Measurements from ENCODE around the gene MAF. TPM values are rescaled to one million over a fixed set of nuclear protein-coding genes. Genes with fewer than 3 reads are reported as not detected.
A peak's percentile ranks its signal among the peaks of the same experiment; 100 is the strongest.

MAF gene
- polyA plus RNA-seq, 1 donor (not counting 4 experiments of a cell fraction or from before 2014, with no cell fraction given): 8.2 TPM

DNA sequence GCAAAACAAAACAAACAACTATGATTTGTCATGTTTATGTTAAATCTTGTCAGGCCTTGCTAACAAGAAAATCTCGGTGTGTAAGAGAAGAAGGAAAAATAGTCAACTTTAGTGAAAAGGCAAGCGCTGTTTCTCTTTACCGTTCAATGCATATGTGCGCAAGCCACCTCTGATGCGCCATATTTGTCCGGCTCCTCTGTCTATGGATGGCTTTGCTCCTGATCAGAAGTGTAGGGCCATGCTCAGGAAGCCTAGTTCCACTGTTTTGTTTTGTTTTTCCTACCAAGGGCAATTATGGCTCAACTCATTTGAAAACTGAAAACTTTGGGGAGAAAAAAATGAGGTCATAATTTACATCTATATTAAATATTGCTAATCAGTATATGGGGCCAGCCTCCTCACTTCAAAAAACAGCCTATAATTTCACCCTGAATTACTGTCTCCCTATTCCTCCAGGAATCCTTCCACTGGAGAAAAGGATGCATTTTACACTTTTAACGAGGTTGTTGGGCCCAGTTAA is 4.5 kb downstream of the MAF start:
- TF ChIP-seq, protein P1, sequence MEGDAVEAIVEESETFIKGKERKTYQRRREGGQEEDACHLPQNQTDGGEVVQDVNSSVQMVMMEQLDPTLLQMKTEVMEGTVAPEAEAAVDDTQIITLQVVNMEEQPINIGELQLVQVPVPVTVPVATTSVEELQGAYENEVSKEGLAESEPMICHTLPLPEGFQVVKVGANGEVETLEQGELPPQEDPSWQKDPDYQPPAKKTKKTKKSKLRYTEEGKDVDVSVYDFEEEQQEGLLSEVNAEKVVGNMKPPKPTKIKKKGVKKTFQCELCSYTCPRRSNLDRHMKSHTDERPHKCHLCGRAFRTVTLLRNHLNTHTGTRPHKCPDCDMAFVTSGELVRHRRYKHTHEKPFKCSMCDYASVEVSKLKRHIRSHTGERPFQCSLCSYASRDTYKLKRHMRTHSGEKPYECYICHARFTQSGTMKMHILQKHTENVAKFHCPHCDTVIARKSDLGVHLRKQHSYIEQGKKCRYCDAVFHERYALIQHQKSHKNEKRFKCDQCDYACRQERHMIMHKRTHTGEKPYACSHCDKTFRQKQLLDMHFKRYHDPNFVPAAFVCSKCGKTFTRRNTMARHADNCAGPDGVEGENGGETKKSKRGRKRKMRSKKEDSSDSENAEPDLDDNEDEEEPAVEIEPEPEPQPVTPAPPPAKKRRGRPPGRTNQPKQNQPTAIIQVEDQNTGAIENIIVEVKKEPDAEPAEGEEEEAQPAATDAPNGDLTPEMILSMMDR (optimal IDR thresholded peaks at IDR 0.05 in 1 of 3, IDR thresholded peaks at IDR 0.05 in 1 of 3, conservative IDR thresholded peaks at IDR 0.05 in 1 of 3; ENCODE audit: extremely low read depth in 1 of 3, insufficient read depth in 2 of 3, low read length in 3 of 3): no peak
- no peak for TF ChIP-seq EZH2 (IDR thresholded peaks at IDR 0.05; ENCODE audit: low read length)
- no peaks in the 10 kb centered on the region for H4K20me1 ChIP-seq (ENCODE audit: control insufficient read depth, extremely low read depth, insufficient read depth, low read length)
- H3K4me2 ChIP-seq (ENCODE audit: control insufficient read depth, extremely low read depth, insufficient read depth, low read depth, low read length): peak overlapping the region; percentile 43
- peaks cover 25% of the 10 kb centered on the region for H3K79me2 ChIP-seq (ENCODE audit: control insufficient read depth, insufficient read depth, low read length)
- dilution Hi-C loops (cut with MboI; ENCODE audit: extremely low pct_ligation_motif_present, low sequenced_read_pairs): no loop called here
- peak; percentile 41 for FAIRE-seq
- H3K27me3 ChIP-seq (ENCODE audit: control insufficient read depth, extremely low read depth, insufficient read depth, low read length): no peaks in the 10 kb centered on the region
- H3K9ac ChIP-seq (ENCODE audit: control insufficient read depth, extremely low read depth, insufficient read depth, low read length): no peak overlapping the region
- H3K4me1 ChIP-seq (ENCODE audit: control insufficient read depth, extremely low read depth, insufficient read depth, low read length): peaks cover 13% of the 10 kb centered on the region
- H2AFZ ChIP-seq (ENCODE audit: control insufficient read depth, low read length): no peak overlapping the region
- H3K27ac ChIP-seq (ENCODE audit: control insufficient read depth, insufficient read depth, low read length): no peak overlapping the region
- DNase-seq (ENCODE audit: low read depth, low spot score): no peak
- H3K4me3 ChIP-seq (ENCODE audit: control insufficient read depth in 2 of 3, extremely low read depth in 1 of 3, insufficient read depth in 2 of 3, low read depth in 1 of 3, low read length in 3 of 3): peak overlapping the region; percentile 21 to 73 (median 62)
- H3K36me3 ChIP-seq (ENCODE audit: control insufficient read depth in 2 of 2, extremely low read depth in 1 of 2, insufficient read depth in 2 of 2, low read length in 2 of 2): no peaks in the 10 kb centered on the region
- no peaks in the 10 kb centered on the region for H3K9me3 ChIP-seq (ENCODE audit: control insufficient read depth, low read depth, low read length)
- no peaks in the 10 kb centered on the region for H3K9me1 ChIP-seq (ENCODE audit: control insufficient read depth, extremely low read depth, insufficient read depth, low read length)

DNA sequence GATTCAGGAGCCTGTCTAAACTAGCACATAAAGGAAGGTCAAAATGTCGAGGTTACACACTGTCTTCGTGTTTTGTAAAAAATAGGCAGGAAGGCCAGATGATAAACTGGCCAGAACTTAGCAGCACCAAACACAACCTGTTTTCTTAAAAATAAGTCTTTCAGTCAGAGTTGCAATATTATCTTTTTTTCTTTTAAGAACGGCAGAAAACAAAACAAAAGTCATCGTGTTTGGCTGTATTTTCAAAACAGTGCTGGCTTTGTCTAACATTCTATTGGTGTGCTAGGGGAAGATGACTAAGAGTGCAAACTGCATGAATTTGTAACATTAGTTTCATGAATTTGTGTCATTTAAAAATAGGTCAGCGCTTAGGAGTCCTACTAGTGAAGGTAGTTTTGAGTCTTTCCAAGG is 5.3 kb downstream of the MAF start:
- H3K9ac ChIP-seq (ENCODE audit: control insufficient read depth, extremely low read depth, insufficient read depth, low read length): no peak overlapping the region
- no peaks in the 10 kb centered on the region for H3K9me1 ChIP-seq (ENCODE audit: control insufficient read depth, extremely low read depth, insufficient read depth, low read length)
- H4K20me1 ChIP-seq (ENCODE audit: control insufficient read depth, extremely low read depth, insufficient read depth, low read length): no peaks in the 10 kb centered on the region
- H3K79me2 ChIP-seq (ENCODE audit: control insufficient read depth, insufficient read depth, low read length): peaks cover 25% of the 10 kb centered on the region
- H3K9me3 ChIP-seq (ENCODE audit: control insufficient read depth, low read depth, low read length): no peaks in the 10 kb centered on the region
- H3K4me2 ChIP-seq (ENCODE audit: control insufficient read depth, extremely low read depth, insufficient read depth, low read depth, low read length): peak overlapping the region; percentile 43
- H2AFZ ChIP-seq (ENCODE audit: control insufficient read depth, low read length): peak overlapping the region; percentile 49
- H3K36me3 ChIP-seq (ENCODE audit: control insufficient read depth in 2 of 2, extremely low read depth in 1 of 2, insufficient read depth in 2 of 2, low read length in 2 of 2): no peaks in the 10 kb centered on the region
- FAIRE-seq (peak; percentile 71), DNase-seq (ENCODE audit: low read depth, low spot score) (no peak)
- no peaks in the 10 kb centered on the region for H3K27me3 ChIP-seq (ENCODE audit: control insufficient read depth, extremely low read depth, insufficient read depth, low read length)
- H3K27ac ChIP-seq (ENCODE audit: control insufficient read depth, insufficient read depth, low read length): peak overlapping the region; percentile 24
- dilution Hi-C loops (cut with MboI; ENCODE audit: extremely low pct_ligation_motif_present, low sequenced_read_pairs): no loop called here
- peaks cover 13% of the 10 kb centered on the region for H3K4me1 ChIP-seq (ENCODE audit: control insufficient read depth, extremely low read depth, insufficient read depth, low read length)
- TF ChIP-seq, protein P1 (optimal IDR thresholded peaks at IDR 0.05 in 1 of 3, IDR thresholded peaks at IDR 0.05 in 1 of 3, conservative IDR thresholded peaks at IDR 0.05 in 1 of 3; ENCODE audit: extremely low read depth in 1 of 3, insufficient read depth in 2 of 3, low read length in 3 of 3): no peak
- no peak for TF ChIP-seq EZH2 (IDR thresholded peaks at IDR 0.05; ENCODE audit: low read length)
- peak overlapping the region; percentile 4 to 73 (median 11) for H3K4me3 ChIP-seq (ENCODE audit: control insufficient read depth in 2 of 3, extremely low read depth in 1 of 3, insufficient read depth in 2 of 3, low read depth in 1 of 3, low read length in 3 of 3)
